Upper lobe of left lung (tissue), 4 donors: Measurements from ENCODE around the gene PPFIA4.

Experiments
- CTCF ChIP-seq, 6 experiments: fragments of 450-650 bp in 4 of 6; fragments of 200-600 bp in 2 of 6; sonication (generic) in 2 of 6; IDR thresholded peaks; one replicate each; pipeline ENCODE4 v1.5.1; 2016 to 2019; ENCODE audit warnings: antibody characterized with exemption in 6 of 6
- POLR2A ChIP-seq, 4 donors: fragments of 450-650 bp; IDR thresholded peaks; one replicate each; pipeline ENCODE4 v1.5.1; 2016 to 2017; ENCODE audit warnings: antibody characterized with exemption in 4 of 4, mild to moderate bottlenecking in 2 of 4

DNA sequence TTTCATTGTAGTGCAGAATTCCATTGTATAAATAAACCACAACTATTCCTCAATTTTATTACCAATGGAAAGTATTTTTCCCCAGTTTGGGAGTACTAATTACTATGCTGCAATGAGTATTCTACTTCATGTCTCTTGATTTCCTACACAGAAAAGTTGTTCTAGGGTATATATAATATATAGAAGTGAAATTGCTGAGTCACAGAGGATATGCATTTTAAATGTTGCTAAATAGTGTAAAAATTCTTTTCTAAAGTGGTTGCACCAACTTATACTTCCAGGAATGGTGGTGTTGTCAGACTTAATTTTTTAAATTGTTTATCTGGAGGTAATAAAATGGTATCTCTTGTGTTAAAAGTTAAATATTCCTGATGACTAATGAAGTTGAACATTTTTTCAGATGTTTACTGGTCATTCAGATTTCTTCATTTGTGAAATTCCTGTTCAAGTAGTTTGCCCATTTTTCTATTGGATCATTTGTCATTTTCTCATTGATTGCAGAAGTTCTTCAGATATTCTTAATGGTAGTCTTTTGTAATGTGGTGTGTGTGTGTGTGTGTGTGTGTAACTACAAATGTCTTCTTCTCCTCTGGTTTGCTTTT is 78.6 kb downstream of the PPFIA4 start:
- TF ChIP-seq CTCF (IDR thresholded peaks at IDR 0.05) (no peak), POLR2A (IDR thresholded peaks at IDR 0.05) (no peak)
